NCI-H748 (cell line): Measurements from ENCODE around the gene FANCF.
A peak's percentile ranks its signal among the peaks of the same experiment; 100 is the strongest.
"Not testable (repeated sequence)": the region's sequence is repeated elsewhere in the genome, so short reads cannot be mapped to it uniquely, and the experiment has no call there.

ENCODE experiments used
- DNase-seq: peaks from one replicate; lab custom pipeline; 2025; ENCODE audit not compliant: unreplicated experiment; lab: John Stamatoyannopoulos, UW

Gene FANCF, protein sequence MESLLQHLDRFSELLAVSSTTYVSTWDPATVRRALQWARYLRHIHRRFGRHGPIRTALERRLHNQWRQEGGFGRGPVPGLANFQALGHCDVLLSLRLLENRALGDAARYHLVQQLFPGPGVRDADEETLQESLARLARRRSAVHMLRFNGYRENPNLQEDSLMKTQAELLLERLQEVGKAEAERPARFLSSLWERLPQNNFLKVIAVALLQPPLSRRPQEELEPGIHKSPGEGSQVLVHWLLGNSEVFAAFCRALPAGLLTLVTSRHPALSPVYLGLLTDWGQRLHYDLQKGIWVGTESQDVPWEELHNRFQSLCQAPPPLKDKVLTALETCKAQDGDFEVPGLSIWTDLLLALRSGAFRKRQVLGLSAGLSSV

DNA sequence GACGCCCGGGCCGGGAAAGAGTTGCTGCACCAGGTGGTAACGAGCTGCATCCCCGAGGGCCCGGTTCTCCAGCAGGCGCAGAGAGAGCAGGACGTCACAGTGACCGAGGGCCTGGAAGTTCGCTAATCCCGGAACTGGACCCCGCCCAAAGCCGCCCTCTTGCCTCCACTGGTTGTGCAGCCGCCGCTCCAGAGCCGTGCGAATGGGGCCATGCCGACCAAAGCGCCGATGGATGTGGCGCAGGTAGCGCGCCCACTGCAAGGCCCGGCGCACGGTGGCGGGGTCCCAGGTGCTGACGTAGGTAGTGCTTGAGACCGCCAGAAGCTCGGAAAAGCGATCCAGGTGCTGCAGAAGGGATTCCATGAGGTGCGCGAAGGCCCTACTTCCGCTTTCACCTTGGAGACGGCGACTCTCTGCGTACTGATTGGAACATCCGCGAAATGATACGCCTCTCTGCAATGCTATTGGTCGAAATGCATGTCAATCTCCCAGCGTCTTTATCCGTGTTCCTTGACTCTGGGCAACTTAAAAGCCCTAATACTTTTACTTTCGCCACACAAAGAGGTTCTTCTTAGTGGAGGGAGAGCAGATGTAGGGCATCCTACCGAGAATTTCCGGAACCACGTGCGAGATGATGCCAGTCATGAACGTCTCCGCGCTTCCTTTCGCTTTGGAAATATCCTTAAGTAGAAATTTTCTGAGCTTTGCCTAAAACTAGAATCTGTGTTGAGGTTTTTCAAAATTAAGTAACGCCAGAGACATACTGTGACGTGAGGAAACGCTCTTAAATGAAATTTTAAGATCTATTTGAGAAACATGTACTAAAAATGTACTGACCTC, at the start of gene FANCF:
TSS of gene FANCF (minus strand) at position 376 of the 840 bp plus-strand sequence. CDS start at position 363, 13 bp downstream.
- peak; percentile 98 for DNase-seq

DNA sequence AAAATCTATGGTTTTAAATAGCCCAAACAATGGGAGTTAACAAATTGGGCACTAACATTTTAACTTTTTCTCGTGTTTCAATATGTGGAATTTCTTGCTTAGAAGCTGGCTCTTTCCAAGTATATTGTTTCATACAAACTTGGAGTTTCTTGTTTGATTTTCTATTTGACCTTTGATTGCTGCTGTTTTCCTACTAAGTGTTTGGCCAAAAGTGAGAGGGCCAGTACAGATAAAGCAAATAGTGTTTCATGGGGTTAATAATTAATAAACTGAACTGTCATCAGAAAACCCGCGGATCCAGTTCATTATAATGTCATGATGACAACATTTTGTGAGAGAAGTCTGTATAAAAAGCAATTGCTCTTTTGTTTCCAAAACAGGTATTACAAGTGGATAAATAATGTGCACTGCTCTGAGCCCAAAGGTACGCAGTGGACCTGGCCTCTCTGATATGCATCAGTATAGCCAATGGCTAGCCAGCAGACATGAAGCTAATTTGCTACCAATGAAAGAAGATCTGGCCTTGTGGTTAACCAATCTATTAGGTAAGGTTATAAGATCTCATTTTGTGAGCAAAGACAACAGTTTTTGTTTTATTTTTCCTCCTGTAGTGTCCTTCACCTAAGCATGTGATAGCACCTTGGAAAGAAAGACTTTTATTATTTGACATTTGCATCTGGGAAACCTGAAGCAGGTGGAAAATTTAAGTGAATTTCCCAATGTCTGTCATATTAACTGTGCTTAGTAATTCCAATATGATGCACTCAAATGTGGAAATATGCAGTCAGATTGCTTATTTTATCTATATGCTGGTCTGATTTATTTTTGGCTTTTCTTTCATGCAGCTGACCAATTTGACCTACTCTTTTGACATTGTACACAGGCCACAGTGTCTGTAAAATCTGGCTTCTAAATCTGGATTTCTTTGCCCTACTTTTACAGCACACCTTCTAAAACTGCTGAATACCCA, 49.1 kb upstream of the FANCF start:
- no peak for DNase-seq

DNA sequence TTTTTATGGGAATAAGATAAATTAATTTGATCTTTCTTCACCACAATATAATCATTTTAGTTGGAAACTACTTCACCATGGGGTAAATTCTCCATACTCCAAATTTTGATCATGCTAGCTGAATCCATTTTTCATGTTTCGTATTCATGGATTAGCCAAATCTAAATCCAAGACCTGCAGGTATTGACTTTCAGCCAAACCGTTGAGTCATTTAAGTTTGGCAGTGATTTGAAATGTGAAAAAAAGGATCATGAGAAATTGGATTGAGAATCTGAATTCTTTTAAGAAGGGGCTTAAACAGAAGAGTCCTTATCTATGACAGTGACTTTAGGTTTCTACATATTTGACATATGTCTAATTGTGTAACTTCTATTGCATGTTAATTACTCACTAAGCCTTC, 46.1 kb upstream of the FANCF start:
- DNase-seq: no peak

DNA sequence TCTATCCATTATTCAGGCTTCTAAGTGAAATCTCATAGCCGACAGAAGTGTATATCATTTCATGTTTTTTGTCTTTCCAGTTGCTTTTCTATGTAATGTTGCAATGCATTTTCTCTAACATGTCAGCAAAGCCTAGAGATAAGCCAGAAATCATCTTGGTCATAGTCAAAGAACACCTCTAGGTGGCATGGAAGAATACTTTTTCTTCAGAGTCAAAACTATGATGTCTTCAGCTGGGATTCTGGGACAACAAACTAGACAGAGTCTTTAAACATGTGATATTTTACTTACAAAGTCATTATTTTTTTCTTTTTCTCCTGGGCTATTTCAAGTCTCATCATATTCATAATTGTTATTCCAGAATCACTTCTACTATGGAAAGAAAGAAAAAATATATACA, 45.2 kb upstream of the FANCF start:
- DNase-seq: peak; percentile 5

DNA sequence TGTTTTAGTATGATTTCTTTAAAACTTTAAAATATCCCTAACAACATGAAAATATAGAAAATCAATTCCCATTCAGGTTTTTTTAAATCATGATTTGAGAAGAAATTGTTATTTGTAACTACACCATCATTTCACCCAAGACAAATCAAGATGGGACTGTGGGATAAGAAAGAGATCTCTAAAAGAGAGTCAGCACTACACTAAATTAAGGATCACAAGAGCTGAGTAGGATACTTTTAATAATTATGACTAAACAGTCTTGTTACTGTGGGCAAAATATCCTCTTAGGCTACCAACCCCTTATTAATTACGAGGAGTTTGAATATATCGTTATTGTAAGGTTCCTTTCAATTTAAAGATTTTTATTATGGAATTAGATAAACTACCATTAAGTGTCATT, 43.7 kb upstream of the FANCF start:
- DNase-seq: no peak

DNA sequence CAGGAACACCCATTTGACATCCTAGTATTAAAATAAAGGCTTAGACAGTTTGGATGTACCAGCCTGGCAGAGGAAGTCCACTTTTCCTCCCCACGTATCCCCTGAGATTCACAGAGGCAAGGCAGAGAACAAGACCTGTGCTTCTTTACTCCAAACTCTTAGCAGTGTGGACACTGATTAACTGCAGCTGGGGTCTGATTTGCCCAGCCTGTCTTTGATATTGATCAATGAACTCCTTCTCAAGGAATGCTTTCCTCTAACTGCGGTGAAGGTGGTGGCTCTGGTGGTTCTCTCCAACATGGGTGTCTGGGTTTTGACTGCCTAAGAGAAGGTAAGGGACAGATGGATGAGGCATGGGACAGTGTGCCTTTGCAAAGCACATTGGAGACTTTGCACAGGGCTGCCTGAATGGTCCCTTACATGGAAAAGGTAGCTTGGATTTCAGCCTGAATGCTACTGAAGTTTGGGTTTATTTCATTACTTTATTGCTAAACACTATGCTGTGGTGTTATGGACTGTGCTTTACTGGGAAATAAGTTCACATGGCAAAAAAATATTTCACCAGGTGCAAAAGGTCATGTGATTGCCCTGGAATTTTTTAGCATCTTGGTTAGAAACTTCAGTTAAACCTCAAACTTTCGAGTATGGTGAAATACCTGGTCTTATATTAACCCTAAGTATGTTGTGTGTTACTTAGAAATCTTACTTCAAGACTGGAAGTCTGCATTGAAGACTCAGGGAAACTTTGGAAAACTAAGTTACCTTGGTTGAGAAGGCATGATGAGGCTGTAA, 42.6 kb upstream of the FANCF start:
- DNase-seq: no peak

DNA sequence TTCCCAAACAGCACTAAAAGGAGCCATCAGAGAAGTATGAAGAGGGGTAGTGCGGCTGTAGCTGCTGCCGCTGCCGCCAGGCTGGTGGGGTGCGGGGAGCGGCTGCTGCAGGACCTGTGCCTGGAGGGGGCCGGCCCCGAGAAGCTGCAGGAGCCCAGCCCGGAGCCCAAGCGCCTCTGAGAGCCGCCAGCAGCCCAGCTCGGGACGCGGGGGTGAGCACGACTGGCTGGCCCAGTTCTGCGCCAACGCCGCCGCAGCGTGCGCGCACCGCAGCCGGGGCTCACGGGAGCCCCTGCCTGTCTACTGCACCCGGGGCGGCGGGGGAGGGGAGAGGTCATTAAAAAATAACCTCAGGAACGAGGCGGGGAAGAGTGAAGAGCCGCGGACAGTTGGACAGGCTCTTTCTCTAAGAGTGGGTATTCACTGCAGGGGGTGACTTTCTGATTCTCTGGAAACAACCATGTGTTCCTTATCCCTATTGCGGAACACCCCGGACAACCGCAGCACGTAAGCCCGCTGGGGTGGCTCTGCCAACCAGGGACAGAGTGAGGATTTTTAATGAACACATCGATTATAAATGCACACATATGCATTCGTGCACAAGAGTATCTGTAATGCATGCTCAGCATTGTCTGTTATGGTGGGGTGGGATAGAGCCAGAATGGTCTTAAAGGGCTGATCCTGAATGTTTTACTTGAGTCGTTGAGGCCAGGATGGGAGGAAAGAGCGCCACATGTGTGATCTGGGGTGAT, 41.2 kb upstream of the FANCF start:
- DNase-seq: peak; percentile 51

DNA sequence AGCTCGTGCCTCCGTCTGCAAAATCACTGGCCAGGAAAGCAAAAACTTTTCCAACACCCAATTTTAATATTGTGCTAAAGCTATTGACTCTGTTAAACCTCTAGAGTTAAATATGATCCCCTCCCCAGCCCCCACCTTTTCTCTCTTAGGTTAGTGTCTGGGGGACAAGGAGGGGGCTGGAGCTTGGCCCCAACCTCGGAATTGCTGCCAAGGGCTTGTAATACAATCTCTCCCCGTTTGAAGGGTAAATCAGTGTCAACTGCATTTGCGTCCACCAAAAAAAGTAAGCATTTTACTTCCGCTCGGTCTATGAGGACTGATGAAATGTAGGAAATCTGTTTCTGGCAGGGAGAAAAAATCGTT, 40.7 kb upstream of the FANCF start, which contains the start of gene GAS2:
TSS of gene GAS2 (plus strand) at position 287 of the 363 bp plus-strand sequence. CDS start 8,259 bp downstream, outside the sequence.
- no peak for DNase-seq

DNA sequence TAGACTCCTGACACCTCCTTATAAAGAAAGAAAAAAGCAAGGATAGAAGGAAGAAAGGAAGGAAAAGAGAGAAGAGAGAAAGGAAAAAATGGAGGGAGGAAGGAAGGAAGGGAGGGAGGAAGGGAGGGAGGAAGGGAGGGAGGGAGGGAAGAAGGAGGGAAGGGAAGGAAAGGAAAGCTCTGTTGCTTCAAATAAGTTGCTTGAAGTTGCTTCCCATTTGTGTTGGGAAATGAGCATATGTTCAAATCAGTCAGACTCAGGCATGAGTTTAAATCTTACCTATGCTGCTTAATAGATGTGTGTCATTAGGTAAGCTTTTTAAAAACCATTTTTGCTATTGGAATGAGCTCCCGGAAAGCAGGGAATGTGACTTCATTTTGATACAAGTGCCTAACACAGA, 34.2 kb upstream of the FANCF start:
- no peak for DNase-seq

DNA sequence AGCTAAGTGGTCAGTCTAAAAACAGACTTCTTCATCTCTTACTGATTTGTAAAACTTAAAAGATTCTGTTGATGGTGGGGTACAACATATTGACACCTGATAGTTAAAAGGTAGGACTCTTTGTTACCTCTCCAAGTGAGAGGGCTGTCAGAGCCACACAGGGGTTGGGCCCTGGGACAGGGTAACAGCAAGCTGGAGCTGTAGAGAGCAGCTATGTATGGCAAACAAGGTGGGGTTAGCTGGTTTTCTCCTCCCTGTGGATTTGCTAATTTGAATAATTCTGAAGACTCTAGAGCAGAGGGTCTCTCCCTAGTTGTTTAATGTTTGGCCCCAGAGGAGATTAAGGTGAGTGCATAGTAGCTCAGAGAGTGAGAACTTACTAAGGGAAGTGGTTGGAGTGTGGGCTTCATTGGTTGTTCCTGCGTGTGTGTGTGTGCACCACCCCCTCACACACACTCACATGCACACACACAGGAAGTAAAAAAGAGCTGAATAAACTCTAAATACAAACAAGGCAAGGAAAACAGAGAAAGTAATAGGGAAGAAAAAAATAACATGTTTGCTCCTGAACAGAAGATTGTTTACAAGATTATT, 31.6 kb upstream of the FANCF start:
- DNase-seq: no peak

DNA sequence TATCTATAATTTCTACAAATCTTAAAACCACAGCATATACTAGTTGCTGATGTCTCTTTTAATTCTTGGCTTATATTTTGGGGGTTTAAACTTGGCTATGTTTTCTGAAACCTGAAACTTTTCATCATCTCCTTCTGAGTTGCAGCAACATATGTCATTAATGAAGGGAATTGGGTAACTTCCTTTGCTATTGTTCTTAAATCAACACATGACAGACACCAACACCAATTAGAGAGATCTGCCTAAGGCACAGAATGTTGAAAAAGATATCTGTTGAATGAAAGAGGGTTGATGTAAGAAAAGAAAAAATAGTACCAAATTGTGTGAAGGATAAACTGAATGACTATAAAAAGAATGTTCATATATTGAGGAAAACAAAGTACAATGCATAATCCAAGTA, 30.5 kb upstream of the FANCF start:
- peak; percentile 6 for DNase-seq

DNA sequence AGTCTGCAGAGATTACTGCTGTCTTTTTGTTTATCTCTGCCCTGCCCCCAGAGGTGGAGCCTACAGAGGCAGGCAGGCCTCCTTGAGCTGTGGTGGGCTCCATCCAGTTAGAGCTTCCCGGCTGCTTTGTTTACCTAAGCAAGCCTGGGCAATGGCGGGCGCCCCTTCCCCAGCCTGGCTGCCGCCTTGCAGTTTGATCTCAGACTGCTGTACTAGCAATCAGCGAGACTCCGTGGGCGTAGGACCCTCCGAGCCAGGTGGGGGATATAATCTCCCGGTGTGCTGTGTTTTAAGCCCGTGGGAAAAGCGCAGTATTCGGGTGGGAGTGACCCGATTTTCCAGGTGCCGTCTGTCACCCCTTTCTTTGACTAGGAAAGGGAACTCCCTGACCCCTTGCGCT, 26.7 kb upstream of the FANCF start:
- not testable (repeated sequence) for DNase-seq

DNA sequence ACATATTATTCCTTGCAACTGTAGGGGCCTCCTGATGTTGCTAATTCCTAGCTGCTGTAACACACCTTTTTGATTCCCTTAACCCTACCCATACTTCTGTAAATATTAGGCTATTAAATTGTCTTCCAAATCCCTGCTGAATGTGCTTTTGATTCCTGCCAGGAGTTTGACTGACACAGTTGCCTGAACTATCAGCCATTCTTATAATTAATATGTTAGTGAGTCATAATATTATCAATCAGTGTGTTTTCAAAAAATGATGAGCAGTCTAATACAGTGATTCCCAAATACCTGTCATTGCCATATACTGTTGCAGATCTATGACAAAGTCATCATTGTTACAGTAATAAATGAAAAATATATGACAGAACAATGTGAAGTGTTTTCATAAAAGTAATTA, 15.9 kb upstream of the FANCF start:
- DNase-seq: no peak

DNA sequence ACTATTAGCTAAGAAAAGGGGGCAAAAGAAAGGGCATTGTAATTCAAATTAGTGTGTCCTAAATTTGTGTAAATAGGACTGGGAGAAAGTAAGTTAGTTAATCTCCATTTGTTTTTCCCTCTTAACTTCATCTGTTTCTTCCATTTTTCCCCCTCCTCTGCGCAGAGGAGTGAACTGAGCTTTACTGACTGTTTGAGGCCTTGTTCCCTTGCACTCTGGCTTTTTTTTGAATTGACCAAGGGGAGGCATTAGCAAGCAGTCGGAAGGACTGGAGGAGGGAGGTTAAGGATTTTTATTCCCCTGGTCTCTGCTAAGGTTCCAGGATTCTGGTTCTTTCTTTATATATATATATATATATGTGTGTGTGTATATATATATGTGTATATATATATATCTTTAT, 15.2 kb upstream of the FANCF start:
- DNase-seq: no peak

DNA sequence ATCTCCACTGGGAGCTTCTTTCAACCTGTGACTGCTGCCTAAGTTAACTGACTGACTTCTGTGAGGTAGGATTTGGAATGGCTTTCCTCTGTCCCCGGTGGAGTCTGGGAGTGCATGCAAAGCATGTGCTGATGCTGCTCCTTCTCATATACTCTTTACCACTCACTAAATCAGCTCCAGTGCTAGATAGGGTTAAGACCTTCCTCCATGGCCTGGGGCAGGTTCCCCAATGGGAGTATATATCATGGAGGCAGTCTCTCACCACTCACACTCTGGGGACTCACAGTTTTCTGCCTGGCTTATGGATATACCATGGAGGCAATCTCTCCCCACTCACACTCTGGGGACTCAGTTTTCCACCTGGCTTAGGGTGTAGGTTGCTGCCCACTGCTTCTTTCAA, 10.1 kb upstream of the FANCF start:
- DNase-seq: no peak

DNA sequence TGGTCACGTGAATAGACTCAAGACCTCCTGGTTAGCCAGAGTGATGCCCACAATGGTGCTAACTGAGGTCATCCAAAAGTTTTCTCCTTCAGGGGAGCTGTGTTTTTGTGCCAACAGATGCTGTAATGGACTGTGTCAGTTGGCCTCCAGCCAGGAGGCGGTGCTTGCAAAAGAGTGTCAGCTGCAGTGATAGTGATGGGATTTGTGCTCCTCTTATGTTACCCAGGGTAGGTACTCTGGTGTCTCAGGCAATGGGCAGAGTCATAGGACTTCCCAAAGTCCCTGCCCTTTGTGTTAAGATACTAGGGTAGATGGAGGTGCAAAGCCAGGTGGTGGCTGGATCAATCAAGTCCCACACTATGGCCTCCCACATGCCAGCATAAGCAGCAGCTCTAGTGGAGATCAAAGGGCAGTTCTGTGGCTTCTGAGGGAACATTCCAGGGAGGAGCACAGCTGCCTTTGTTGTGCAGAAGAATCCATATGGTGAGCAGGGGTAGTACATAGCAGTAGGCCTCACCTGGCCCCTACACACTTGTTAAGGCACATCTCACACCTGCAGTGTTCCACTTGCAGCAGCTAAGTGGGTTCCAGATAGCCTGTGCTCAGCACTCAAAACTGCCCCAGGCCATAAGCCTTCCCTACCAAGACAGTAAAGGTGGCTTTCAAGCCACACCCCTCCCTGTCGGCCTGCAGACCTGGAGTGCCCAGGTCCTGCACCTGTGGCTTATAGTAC, 9.4 kb upstream of the FANCF start:
- DNase-seq: peak; percentile 42

DNA sequence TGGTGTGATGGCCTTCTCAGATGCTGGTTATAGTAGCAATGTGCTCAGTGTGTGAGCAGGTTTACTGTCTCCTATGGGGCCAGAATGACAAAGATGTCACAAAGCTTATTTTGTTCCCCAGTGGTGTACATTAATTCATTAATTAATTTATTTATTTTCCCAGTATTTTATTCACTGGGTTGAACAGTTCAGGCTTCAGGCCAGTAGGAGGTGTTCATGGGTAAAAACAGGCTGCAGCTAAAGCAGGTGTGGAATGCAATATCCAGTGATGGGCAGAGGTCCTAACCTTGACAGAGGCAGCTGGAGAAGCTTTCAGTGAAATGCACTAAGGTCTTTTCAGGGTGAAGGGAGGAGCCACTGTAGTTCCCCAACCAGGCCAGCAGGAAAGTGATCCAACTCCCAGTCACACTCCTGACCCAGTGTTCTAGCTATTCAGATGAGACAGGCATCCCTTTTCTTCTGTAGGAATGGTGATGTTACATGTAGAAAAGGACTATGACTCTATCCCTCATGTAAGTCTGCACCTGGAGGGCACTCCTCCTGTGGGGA, 7.8 kb upstream of the FANCF start:
- DNase-seq: no peak

DNA sequence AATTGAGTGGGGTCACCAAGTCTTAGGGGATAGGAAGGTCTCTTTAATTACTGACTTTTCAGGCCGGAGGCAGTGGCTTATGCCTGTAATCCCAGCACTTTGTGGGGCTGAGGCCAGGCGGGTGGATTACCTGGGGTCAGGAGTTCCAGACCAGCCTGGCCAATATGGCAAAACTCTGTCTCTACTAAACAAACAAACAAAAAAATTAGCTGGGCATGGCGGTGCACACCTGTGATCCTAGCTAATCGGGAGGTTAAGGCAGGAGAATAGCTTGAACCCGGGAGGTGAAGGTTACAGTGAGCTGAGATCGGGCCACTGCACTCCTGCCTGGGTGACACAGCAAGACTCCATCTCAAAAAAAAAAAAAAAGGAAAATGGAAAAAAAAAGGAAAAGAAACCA, 1.8 kb upstream of the FANCF start:
- DNase-seq: no peak
